ENCODE measurements around the gene HOOK1.

The HOOK1 gene

GRCh38 chr1:59803458-59804038, 11.2 kb upstream of the HOOK1 start:
- H3K4me3 ChIP-seq (ENCODE audit: low read depth, low read length), result no peak overlapping the region
- TF ChIP-seq CTCF (IDR thresholded peaks at IDR 0.05; ENCODE audit: insufficient read depth, low read depth, low read length, missing control alignments), result no peak
- no peak for DNase-seq (ENCODE audit: low read depth)

GRCh38 chr1:59804301-59804700, 10.4 kb upstream of the HOOK1 start:
- H3K4me3 ChIP-seq (ENCODE audit: low read depth, low read length), result no peak overlapping the region
- DNase-seq (ENCODE audit: low read depth), result no peak
- no peak for TF ChIP-seq CTCF (IDR thresholded peaks at IDR 0.05; ENCODE audit: insufficient read depth, low read depth, low read length, missing control alignments)

GRCh38 chr1:59805554-59805953, 9.2 kb upstream of the HOOK1 start:
- DNase-seq (ENCODE audit: low read depth), result no peak
- TF ChIP-seq CTCF (IDR thresholded peaks at IDR 0.05; ENCODE audit: insufficient read depth, low read depth, low read length, missing control alignments), result no peak
- H3K4me3 ChIP-seq (ENCODE audit: low read depth, low read length), result no peak overlapping the region

GRCh38 chr1:59814180-59814900, 409 bp upstream of the HOOK1 start:
- no peak overlapping the region for H3K4me3 ChIP-seq (ENCODE audit: low read depth, low read length)
- peak; percentile 60 for DNase-seq (ENCODE audit: low read depth)
- TF ChIP-seq CTCF (IDR thresholded peaks at IDR 0.05; ENCODE audit: insufficient read depth, low read depth, low read length, missing control alignments), result no peak

- no peak overlapping the region for H3K4me3 ChIP-seq (ENCODE audit: low read depth, low read length)
- TF ChIP-seq CTCF (IDR thresholded peaks at IDR 0.05; ENCODE audit: insufficient read depth, low read depth, low read length, missing control alignments), result no peak
- no peak for DNase-seq (ENCODE audit: low read depth)
Measured at GRCh38 chr1:59815892-59816291, 1.1 kb downstream of the HOOK1 start.

GRCh38 chr1:59816318-59816878, 1.6 kb downstream of the HOOK1 start:
- DNase-seq (ENCODE audit: low read depth), result no peak
- no peak overlapping the region for H3K4me3 ChIP-seq (ENCODE audit: low read depth, low read length)
- no peak for TF ChIP-seq CTCF (IDR thresholded peaks at IDR 0.05; ENCODE audit: insufficient read depth, low read depth, low read length, missing control alignments)

All from GM12865 (cell line).